Astrocyte (in vitro differentiated cells and primary cell): ENCODE results near the gene KRTAP10-1. TPM values are rescaled to one million over a fixed set of nuclear protein-coding genes. Genes with fewer than 3 reads are reported as not detected.

Experiments
- DNase-seq: peaks from one replicate; pipeline ENCODE4 v3.0.0-alpha.2; 2010; ENCODE audit warnings: low read depth
- FAIRE-seq: peaks from 2 replicates; lab custom pipeline; 2011; peaks lifted over from hg19 to GRCh38; lab: Jason Lieb, UNC
- H2AFZ ChIP-seq: 2 replicates; pipeline ENCODE4 v1.6.0; 2012; ENCODE audit warnings: low read depth, low read length, inconsistent platforms
- H3K27ac ChIP-seq: 2 replicates; pipeline ENCODE4 v1.5.1; 2011; ENCODE audit warnings: low read depth, low read length, inconsistent platforms
- H3K27me3 ChIP-seq: 2 replicates; pipeline ENCODE4 v1.6.0; 2011; ENCODE audit warnings: low read length, inconsistent platforms; ENCODE audit not compliant: insufficient read depth
- H3K36me3 ChIP-seq: 2 replicates; pipeline ENCODE4 v1.5.1; 2011; ENCODE audit warnings: low read length, inconsistent platforms; ENCODE audit not compliant: insufficient read depth
- H3K4me1 ChIP-seq: 2 replicates; pipeline ENCODE4 v1.5.1; 2011; ENCODE audit warnings: low read length, inconsistent platforms; ENCODE audit not compliant: insufficient read depth
- H3K4me2 ChIP-seq: 2 replicates; pipeline ENCODE4 v1.6.0; 2012; ENCODE audit warnings: low read length, inconsistent platforms
- H3K4me3 ChIP-seq: 2 replicates; pipeline ENCODE4 v1.5.1; 2011; ENCODE audit warnings: low read depth, mild to moderate bottlenecking, low read length, inconsistent platforms; ENCODE audit not compliant: insufficient read depth
- H3K79me2 ChIP-seq: 2 replicates; pipeline ENCODE4 v1.6.0; 2012; ENCODE audit warnings: mild to moderate bottlenecking, low read length, inconsistent platforms; ENCODE audit not compliant: insufficient read depth
- H3K9ac ChIP-seq: 2 replicates; pipeline ENCODE4 v1.6.0; 2012; ENCODE audit warnings: mild to moderate bottlenecking, low read length, inconsistent platforms
- H3K9me3 ChIP-seq: 2 replicates; pipeline ENCODE4 v1.5.1; 2012; ENCODE audit warnings: low read depth, mild to moderate bottlenecking, low read length, inconsistent platforms; ENCODE audit not compliant: insufficient read depth
- H4K20me1 ChIP-seq: 2 replicates; pipeline ENCODE4 v1.6.0; 2012; ENCODE audit warnings: low read length, inconsistent platforms; ENCODE audit not compliant: insufficient read depth
- H3K27ac Mint-ChIP-seq: one replicate; pipeline ENCODE4 v1.8.0; 2021; ENCODE audit warnings: mild to moderate bottlenecking, mixed read lengths; ENCODE audit not compliant: unreplicated experiment
- H3K27me3 Mint-ChIP-seq: one replicate; pipeline ENCODE4 v1.8.0; 2021; ENCODE audit warnings: low read depth, mixed read lengths; ENCODE audit not compliant: unreplicated experiment
- H3K36me3 Mint-ChIP-seq: one replicate; pipeline ENCODE4 v1.8.0; 2021; ENCODE audit warnings: low read depth, mixed read lengths; ENCODE audit not compliant: unreplicated experiment
- H3K4me1 Mint-ChIP-seq: one replicate; pipeline ENCODE4 v1.8.0; 2021; ENCODE audit warnings: low read depth, mixed read lengths; ENCODE audit not compliant: unreplicated experiment
- H3K4me3 Mint-ChIP-seq: one replicate; pipeline ENCODE4 v1.8.0; 2021; ENCODE audit warnings: mild to moderate bottlenecking, moderate library complexity, mixed read lengths; ENCODE audit not compliant: unreplicated experiment
- H3K9me3 Mint-ChIP-seq: one replicate; pipeline ENCODE4 v1.8.0; 2021; ENCODE audit warnings: mild to moderate bottlenecking, mixed read lengths; ENCODE audit not compliant: unreplicated experiment
- EZH2 ChIP-seq: IDR thresholded peaks from 2 replicates; pipeline ENCODE4 v1.6.1; 2012; ENCODE audit warnings: mild to moderate bottlenecking, low read length, inconsistent platforms; ENCODE audit not compliant: insufficient read depth
- total RNA-seq: library from RNA; stranded (reverse); gene quantifications from 2 replicates; pipeline ENCODE4 v1.2.1, GENCODE V29; 2021
- TF ChIP-seq, protein P1 (sequence below): IDR thresholded peaks from 2 replicates; pipeline ENCODE4 v1.5.1; 2011; ENCODE audit warnings: low read depth, mild to moderate bottlenecking, inconsistent platforms, low read length, moderate library complexity; ENCODE audit not compliant: insufficient read depth

Gene KRTAP10-1
- total RNA-seq, 1 donor from 2014 or later: not detected

DNA sequence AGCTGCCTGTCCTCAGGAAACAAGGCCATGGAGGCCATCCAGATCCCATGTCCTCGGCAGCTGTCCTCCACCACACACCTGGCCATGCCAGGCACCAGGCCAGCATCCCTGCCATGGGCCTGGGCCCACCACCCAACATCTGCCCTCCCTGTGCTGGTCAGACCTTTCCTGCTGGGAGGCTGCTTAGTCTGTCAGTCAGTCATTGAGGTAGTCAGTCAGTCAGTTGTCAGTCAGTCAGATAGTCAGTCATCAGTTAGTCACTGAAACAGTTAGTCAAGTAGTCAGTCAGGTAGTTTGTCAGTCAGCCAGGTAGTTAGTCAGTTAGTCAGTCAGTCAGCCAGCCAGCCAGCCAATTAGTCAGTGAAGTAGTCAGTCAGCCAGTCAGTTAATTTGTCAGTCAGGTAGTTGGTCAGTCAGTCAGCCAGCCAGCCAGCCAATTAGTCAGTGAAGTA is 17.2 kb downstream of the KRTAP10-1 start:
- Histone ChIP-seq H3K9ac (no peak overlapping the region), H3K27me3 (no peaks in the 10 kb centered on the region), H3K9me3 (peaks cover 28% of the 10 kb centered on the region), H3K4me3 (no peak overlapping the region), H3K4me2 (no peak overlapping the region), H3K4me1 (no peaks in the 10 kb centered on the region), H3K79me2 (no peaks in the 10 kb centered on the region), H4K20me1 (no peaks in the 10 kb centered on the region), H2AFZ (no peak overlapping the region), H3K27ac (no peak overlapping the region), H3K36me3 (no peaks in the 10 kb centered on the region)
- H3K27me3 Mint-ChIP-seq: peaks cover 32% of the 10 kb centered on the region
- H3K27ac Mint-ChIP-seq: no peak overlapping the region
- peaks cover 4% of the 10 kb centered on the region for H3K4me1 Mint-ChIP-seq
- TF ChIP-seq, protein P1, sequence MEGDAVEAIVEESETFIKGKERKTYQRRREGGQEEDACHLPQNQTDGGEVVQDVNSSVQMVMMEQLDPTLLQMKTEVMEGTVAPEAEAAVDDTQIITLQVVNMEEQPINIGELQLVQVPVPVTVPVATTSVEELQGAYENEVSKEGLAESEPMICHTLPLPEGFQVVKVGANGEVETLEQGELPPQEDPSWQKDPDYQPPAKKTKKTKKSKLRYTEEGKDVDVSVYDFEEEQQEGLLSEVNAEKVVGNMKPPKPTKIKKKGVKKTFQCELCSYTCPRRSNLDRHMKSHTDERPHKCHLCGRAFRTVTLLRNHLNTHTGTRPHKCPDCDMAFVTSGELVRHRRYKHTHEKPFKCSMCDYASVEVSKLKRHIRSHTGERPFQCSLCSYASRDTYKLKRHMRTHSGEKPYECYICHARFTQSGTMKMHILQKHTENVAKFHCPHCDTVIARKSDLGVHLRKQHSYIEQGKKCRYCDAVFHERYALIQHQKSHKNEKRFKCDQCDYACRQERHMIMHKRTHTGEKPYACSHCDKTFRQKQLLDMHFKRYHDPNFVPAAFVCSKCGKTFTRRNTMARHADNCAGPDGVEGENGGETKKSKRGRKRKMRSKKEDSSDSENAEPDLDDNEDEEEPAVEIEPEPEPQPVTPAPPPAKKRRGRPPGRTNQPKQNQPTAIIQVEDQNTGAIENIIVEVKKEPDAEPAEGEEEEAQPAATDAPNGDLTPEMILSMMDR: no peak
- TF ChIP-seq EZH2: no peak
- FAIRE-seq (no peak), DNase-seq (no peak)
- peaks cover 4% of the 10 kb centered on the region for H3K36me3 Mint-ChIP-seq
- no peak overlapping the region for H3K4me3 Mint-ChIP-seq
- peaks cover 16% of the 10 kb centered on the region for H3K9me3 Mint-ChIP-seq

DNA sequence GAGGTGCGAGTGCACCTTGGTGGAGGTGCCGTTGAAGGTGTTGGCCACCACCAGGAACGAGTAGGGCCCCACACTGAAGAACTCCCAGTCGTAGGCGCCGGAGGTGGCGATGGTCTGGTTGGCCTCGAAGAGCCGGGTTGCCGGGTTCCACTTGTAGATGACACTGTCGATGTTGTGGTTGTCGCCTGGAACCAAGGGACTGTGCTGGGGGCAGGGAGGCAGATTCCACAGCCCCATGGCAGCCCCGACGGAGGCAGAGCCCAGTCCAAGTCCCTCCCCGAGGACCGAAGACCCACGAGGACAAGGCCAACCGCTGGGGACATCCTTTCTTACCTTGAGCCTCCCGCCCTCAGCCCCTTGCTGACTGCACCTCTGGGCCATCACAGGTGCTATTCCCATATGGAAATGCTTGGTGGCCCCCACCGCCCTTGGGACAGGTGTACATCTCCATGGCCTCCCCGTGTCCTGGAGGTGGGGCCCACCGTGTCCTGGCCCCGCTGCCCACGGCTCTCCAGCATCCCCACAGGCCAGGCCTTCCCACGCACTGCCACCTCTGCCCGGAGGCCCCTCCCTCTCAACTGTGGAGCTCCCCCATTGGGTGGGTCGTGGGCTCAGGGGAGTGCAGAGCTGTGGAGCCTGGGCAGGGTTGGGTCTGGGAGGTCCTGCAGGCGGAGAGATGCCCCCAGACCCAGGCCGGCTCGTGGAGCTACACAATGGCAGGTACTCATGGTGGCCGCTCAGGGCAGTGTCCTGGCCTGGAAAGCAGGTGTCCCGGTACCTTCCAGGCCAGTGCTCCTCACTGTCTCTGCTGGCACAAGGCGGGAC is 17.9 kb downstream of the KRTAP10-1 start:
- Mint-ChIP-seq H3K9me3 (peaks cover 22% of the 10 kb centered on the region), H3K27me3 (peaks cover 36% of the 10 kb centered on the region), H3K27ac (no peak overlapping the region), H3K36me3 (peaks cover 4% of the 10 kb centered on the region), H3K4me1 (peaks cover 4% of the 10 kb centered on the region), H3K4me3 (no peak overlapping the region)
- Histone ChIP-seq H3K79me2 (no peaks in the 10 kb centered on the region), H3K9ac (no peak overlapping the region), H3K36me3 (no peaks in the 10 kb centered on the region), H2AFZ (no peak overlapping the region), H3K9me3 (peaks cover 28% of the 10 kb centered on the region), H3K27me3 (no peaks in the 10 kb centered on the region), H3K4me2 (no peak overlapping the region), H3K27ac (no peak overlapping the region), H3K4me3 (no peak overlapping the region), H4K20me1 (no peaks in the 10 kb centered on the region), H3K4me1 (no peaks in the 10 kb centered on the region)
- DNase-seq (no peak), FAIRE-seq (no peak)
- TF ChIP-seq, protein P1: no peak
- TF ChIP-seq EZH2: no peak
